GM19455 (cell line): Measurements from ENCODE around the gene NABP2.
A peak's percentile ranks its signal among the peaks of the same experiment; 100 is the strongest.
"Not testable (repeated sequence)": the region's sequence is repeated elsewhere in the genome, so short reads cannot be mapped to it uniquely, and the experiment has no call there.

Experiments
- ATAC-seq: cut with Tn5 transposase; IDR thresholded peaks from one replicate; pipeline ENCODE4 v1.9.1; 2021; ENCODE audit not compliant: unreplicated experiment

The NABP2 gene

GRCh38 chr12:56224102-56224701 lies at the start of gene NABP2:
NABP2 (plus strand) TSS chr12:56224342; CDS start chr12:56224857, 515 bp downstream.
- ATAC-seq, result peak; percentile 70

GRCh38 chr12:56178347-56178746 lies 45.8 kb upstream of the NABP2 start:
- ATAC-seq, result no peak

GRCh38 chr12:56186957-56187356 lies 37.2 kb upstream of the NABP2 start:
- no peak for ATAC-seq

- ATAC-seq, result no peak
These were observed 35.9 kb upstream of the NABP2 start for GRCh38 chr12:56188131-56188777.

GRCh38 chr12:56188778-56189098 lies 35.4 kb upstream of the NABP2 start:
- no peak for ATAC-seq

GRCh38 chr12:56189099-56189917 lies 34.8 kb upstream of the NABP2 start, which contains the start of gene SMARCC2:
SMARCC2 (minus strand) TSS chr12:56189483; CDS start chr12:56189461, 22 bp downstream.
- ATAC-seq, result peak; percentile 73

- ATAC-seq, result peak; percentile 30
These were observed 34.0 kb upstream of the NABP2 start for GRCh38 chr12:56189918-56190694.

- no peak for ATAC-seq
These were observed 33.4 kb upstream of the NABP2 start for GRCh38 chr12:56190695-56191155.

GRCh38 chr12:56192582-56192981 lies 31.6 kb upstream of the NABP2 start:
- ATAC-seq, result no peak

- ATAC-seq, result no peak
These were observed 31.0 kb upstream of the NABP2 start for GRCh38 chr12:56193025-56193578.

- ATAC-seq, result not testable (repeated sequence)
These were observed 27.2 kb upstream of the NABP2 start for GRCh38 chr12:56196818-56197550.

GRCh38 chr12:56197921-56198635 lies 26.1 kb upstream of the NABP2 start:
- no peak for ATAC-seq

GRCh38 chr12:56198836-56199235 lies 25.3 kb upstream of the NABP2 start:
- no peak for ATAC-seq

- no peak for ATAC-seq
These were observed 21.8 kb upstream of the NABP2 start for GRCh38 chr12:56202366-56202765.

- no peak for ATAC-seq
These were observed 21.3 kb upstream of the NABP2 start for GRCh38 chr12:56202838-56203237.

- no peak for ATAC-seq
These were observed 19.9 kb upstream of the NABP2 start for GRCh38 chr12:56204275-56204674.

GRCh38 chr12:56205445-56205844 lies 18.7 kb upstream of the NABP2 start:
- ATAC-seq, result no peak

- no peak for ATAC-seq
These were observed 17.5 kb upstream of the NABP2 start for GRCh38 chr12:56206452-56207166.

GRCh38 chr12:56208006-56208405 lies 16.1 kb upstream of the NABP2 start:
- ATAC-seq, result no peak
